Measurements from ENCODE around the gene UROC1.

DNA sequence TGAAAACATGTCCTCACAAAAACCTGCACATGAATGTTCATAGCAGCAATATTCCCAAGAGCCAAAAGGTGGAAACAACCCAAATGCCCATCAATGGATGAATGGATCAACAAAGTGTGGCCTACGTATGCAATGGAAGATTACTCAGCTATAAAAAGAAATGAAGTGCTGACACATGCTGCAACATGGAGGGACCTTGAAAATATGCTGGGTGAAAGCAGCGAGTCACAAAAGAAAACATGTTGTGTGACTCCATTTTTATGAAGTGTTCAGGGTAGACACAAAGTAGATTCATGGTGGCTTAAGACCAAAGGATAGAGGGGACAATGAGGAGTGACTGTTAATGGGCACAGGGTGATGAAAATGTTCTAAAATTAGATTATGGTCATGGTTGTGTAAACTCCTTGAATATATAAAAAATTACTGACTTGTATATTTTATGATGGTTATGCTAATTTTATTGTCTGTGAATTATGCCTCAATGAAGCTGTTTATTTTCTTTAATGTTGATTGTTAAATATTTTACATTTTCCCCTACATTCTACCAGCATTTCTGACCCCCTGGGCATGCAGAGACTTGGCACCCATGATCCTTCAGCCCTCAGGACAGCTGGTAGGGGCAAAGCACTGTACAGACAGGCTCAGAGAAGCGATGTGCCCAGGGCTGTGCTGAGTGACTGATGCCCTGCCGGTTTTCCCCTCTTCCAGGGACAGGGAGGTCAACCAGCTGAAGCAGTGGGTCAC lies 85.0 kb downstream of the UROC1 start:
- no peak for TF ChIP-seq POLR2AphosphoS5 (IDR thresholded peaks at IDR 0.05; ENCODE audit: low read depth, low read length)
- TF ChIP-seq POLR2A (IDR thresholded peaks at IDR 0.05; ENCODE audit: low read depth, low read length): no peak
